ENCODE data around the gene NXPE1.
"Not testable (repeated sequence)": the region's sequence is repeated elsewhere in the genome, so short reads cannot be mapped to it uniquely, and the experiment has no call there.

NXPE1 gene

DNA sequence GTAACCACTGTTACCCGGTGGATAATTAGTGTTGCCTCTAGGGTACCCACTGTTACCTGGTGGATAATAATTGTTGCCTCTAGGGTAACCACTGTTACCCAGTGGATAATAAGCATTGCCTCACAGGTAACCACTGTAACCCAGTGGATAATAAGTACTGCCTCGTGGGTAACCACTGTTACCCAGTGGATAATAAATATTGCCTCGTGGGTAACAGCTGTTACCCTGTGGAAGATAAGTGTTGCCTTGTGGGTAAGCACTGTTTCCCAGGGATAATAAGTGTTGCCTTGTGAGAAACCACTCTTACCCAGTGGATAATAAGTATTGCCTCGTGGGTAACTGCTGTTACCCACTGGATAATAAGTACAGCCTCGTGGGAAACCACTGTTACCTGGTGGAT, 45.2 kb upstream of the NXPE1 start:
- TF ChIP-seq, protein P1, sequence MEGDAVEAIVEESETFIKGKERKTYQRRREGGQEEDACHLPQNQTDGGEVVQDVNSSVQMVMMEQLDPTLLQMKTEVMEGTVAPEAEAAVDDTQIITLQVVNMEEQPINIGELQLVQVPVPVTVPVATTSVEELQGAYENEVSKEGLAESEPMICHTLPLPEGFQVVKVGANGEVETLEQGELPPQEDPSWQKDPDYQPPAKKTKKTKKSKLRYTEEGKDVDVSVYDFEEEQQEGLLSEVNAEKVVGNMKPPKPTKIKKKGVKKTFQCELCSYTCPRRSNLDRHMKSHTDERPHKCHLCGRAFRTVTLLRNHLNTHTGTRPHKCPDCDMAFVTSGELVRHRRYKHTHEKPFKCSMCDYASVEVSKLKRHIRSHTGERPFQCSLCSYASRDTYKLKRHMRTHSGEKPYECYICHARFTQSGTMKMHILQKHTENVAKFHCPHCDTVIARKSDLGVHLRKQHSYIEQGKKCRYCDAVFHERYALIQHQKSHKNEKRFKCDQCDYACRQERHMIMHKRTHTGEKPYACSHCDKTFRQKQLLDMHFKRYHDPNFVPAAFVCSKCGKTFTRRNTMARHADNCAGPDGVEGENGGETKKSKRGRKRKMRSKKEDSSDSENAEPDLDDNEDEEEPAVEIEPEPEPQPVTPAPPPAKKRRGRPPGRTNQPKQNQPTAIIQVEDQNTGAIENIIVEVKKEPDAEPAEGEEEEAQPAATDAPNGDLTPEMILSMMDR (IDR thresholded peaks at IDR 0.05; ENCODE audit: control extremely low read depth, extremely low read depth, low read depth, missing control alignments), result no peak
- DNase-seq (ENCODE audit: extremely low spot score), result no peak
- POLR2A ChIA-PET, result no interaction called here
- CTCF ChIA-PET, result no interaction called here

DNA sequence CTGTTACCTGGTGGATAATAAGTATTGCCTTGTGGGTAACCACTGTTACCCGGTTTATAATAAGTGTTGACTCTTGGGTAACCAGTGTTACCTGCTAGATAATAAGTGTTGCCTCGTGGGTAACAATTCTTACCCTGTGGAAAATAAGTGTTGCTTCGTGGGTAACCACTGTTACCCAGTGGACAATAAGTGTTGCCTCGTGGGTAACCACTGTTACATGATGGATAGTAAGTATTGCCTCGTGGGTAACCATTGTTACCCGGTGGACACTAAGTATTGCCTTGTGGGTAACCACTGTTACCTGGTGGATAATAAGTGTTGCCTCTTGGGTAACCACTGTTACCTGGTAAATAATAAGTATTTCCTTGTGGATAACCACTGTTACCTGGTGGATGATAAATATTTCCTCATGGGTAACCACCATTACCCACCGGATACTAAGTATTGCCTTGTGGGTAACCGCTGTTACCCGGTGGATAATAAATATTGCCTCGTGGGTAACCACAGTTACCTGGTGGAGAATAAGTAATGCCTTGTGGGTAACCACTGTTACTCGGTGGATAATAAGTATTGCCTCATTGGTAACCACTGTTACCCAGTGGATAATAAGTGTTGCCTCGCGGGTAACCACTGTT, 44.6 kb upstream of the NXPE1 start:
- CTCF ChIA-PET, result no interaction called here
- no peak for DNase-seq (ENCODE audit: extremely low spot score)
- POLR2A ChIA-PET, result no interaction called here
- TF ChIP-seq, protein P1 (IDR thresholded peaks at IDR 0.05; ENCODE audit: control extremely low read depth, extremely low read depth, low read depth, missing control alignments), result no peak

DNA sequence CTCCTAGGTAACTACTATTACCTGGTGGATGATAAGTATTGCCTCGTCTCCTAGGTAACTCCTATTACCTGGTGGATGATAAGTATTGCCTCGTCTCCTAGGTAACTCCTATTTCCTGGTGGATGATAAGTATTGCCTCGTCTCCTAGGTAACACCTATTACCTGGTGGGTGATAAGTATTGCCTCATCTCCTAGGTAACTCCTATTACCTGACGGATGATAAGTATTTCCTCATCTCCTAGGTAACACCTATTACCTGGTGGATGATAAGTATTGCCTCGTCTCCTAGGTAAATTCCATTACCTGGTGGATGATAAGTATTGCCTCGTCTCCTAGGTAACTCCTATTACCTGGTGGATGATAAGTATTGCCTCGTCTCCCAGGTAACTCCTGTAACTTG, 43.5 kb upstream of the NXPE1 start:
- CTCF ChIA-PET; POLR2A ChIA-PET; DNase-seq (ENCODE audit: extremely low spot score): not testable (repeated sequence)

DNA sequence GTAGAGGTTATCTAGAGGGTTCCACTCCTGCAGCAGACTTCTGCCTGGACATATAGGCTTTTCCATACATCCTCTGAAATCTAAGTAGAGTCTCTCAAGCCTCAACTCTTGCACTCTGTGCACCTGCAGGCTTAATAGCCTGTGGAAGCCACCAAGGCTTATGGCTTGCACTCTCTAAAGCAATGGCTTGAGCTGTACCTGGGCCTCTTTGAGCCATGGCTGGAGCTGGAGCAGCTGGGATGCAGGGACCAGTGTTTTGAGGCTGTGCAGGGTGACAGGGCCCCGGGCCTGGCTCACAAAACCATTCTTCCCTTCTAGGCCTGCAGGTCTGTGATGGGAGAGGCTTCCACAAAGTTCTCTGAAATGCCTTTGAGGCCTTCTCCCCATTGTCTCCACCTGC, 38.8 kb upstream of the NXPE1 start:
- TF ChIP-seq, protein P1 (IDR thresholded peaks at IDR 0.05; ENCODE audit: control extremely low read depth, extremely low read depth, low read depth, missing control alignments), result no peak
- POLR2A ChIA-PET, result no interaction called here
- DNase-seq (ENCODE audit: extremely low spot score), result no peak
- CTCF ChIA-PET, result interaction anchor here (1.4 kb wide), 1 partner anchor 54 kb away, joined by 3 read pairs; no protein-coding TSS in a partner anchor

DNA sequence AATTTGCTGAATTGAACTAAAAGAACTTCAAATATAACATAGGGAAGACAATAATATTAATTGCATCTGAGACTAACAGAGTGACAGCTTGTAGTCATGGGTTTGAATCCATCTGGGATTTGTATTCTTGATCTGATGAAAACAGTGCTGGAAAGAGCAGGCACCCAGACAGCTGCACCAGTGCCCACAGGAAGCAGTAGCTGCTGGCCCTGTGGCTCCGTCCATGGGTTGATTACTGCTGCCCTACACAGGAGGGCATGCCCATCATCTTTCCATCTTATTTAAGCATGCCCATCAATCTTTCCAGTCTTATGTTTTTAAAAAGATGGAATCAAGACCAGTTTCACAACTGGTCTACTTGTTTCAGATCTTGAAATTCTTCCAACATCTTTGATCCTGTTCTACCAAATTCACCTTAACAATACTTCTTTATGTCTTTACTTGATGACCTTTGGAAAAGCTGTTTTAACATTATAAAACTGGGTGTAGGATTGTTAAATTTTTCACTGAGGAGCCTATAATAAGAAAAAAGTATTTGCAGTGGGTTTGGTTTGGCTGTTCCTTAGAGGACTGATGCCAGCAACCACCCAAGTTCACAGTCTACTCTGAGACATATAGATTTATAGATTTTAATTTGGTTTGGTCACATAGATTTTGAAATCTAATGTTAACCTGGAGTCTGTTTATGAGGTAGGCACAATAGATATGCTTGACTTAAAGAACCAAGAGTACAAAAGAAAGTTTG, 36.7 kb upstream of the NXPE1 start:
- no peak for DNase-seq (ENCODE audit: extremely low spot score)
- ChIA-PET CTCF (no interaction called here), POLR2A (no interaction called here)
- TF ChIP-seq, protein P1 (IDR thresholded peaks at IDR 0.05; ENCODE audit: control extremely low read depth, extremely low read depth, low read depth, missing control alignments), result no peak

DNA sequence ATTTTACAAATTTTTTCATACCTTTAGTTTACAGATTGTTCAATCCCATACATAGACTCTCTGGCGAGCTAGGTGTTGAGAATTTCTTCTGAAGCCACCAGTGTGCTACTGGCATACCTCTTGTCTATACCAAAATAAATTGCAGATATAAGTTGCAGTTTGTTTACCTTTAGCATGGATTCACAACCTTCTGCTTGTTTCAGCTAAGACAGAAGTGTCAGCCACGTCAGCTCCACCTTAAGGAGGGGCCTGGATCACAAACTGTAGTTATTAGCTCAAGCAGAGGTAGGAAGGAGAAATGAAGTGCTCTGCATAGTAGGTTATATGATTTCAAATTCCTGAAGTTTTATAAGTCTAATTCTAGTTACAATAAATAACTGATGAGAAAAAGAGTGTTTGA, 35.9 kb upstream of the NXPE1 start, which contains the start of gene NXPE4:
NXPE4 (minus strand) TSS at position 216 of the 400 bp plus-strand sequence. CDS start 1,027 bp downstream, outside the sequence.
- TF ChIP-seq, protein P1 (IDR thresholded peaks at IDR 0.05; ENCODE audit: control extremely low read depth, extremely low read depth, low read depth, missing control alignments), result no peak
- ChIA-PET CTCF (no interaction called here), POLR2A (interaction anchor here (1.5 kb wide), 1 partner anchor 10 kb away, joined by 3 read pairs; no protein-coding TSS in a partner anchor)
- no peak for DNase-seq (ENCODE audit: extremely low spot score)

DNA sequence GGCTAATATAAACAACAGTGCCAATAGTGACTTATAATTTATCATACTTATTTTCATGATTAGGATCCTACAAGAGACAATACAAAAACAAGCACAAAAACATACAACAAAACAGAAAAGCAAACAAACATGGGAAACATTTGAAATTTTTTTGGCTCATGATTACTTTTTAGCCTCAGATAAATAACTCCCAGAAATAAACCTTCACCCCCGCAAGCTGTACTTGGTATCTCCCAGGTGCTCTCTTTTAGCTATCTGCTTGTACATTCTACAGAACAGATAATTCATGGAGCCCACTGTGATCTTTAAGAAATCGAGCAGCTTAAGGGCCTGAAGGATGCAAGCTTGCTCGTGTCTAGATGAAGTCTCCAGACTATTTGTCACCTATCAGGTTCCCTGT, 35.0 kb upstream of the NXPE1 start:
- ChIA-PET POLR2A (interaction anchor here (1.5 kb wide), 1 partner anchor 9 kb away, joined by 3 read pairs; no protein-coding TSS in a partner anchor), CTCF (interaction anchor here (1.4 kb wide), 1 partner anchor 254 kb away, joined by 4 read pairs; no protein-coding TSS in a partner anchor)
- TF ChIP-seq, protein P1 (IDR thresholded peaks at IDR 0.05; ENCODE audit: control extremely low read depth, extremely low read depth, low read depth, missing control alignments), result no peak
- DNase-seq (ENCODE audit: extremely low spot score), result no peak
